GM18909 (cell line): Measurements from ENCODE around the gene RBM8A.

Experiments
- ATAC-seq: cut with Tn5 transposase; IDR thresholded peaks from one replicate; pipeline ENCODE4 v1.9.1; 2021; ENCODE audit warnings: mild to moderate bottlenecking; ENCODE audit not compliant: unreplicated experiment, poor library complexity

RBM8A gene

DNA sequence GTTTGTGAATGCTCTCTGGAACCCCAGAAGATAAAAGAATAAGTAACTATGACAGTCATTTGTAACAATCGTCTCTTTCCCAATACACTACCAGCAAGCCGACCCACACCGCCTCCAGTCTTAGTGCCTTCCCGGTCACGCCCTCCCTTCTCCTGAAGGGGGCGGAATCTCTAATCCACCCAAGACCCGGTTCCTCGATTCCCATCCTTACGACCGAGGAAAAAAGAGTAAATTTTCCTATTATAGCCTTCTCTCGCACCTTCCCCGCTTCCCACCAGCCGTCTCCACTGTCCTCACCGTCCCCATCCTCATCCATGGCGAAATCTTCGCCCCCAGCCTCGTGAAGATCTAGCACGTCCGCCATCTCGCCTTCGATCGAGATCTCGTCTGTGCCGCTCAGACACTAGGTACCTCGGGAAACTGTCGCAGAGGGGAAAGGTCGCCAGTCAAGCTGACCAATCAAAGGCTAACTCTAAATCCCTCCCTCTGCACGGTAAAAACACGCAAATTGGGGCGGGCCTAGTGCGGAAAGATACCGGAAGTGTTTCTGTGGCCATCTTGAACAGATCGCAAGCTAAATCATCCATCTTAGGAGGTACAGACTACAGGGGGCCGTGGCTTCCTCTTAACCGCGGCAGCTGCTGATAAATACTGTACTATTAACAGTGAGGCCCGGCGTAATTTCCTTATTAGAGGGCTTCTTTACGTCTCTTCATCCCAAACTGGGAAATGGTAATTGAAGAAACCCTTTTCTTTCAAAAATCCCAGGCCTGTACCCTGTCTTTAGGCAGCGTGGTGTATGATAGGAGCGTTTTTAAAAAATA lies at the start of gene RBM8A:
RBM8A (minus strand) TSS at position 422 of the 824 bp plus-strand sequence; CDS start at position 364, 58 bp downstream.
- ATAC-seq: peak; percentile 97

DNA sequence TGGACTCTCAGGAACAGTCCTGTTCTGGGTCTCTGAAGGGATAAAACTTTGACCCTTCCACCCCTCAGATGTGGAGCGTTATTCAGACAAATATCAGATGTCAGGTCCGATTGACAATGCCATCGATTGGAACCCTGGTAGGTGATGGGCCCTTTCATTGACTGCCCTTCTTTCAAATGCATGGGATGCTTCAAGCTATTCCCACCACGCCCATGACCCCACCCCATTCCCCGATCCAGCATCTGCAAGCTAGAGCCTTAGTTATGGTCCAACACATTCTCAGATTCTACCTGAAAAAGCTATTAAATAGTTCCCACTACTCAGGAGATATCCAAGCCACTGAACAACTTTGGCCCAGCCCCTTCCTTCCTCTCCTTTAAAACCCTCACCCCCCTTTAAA lies 49.7 kb upstream of the RBM8A start:
- no peak for ATAC-seq

DNA sequence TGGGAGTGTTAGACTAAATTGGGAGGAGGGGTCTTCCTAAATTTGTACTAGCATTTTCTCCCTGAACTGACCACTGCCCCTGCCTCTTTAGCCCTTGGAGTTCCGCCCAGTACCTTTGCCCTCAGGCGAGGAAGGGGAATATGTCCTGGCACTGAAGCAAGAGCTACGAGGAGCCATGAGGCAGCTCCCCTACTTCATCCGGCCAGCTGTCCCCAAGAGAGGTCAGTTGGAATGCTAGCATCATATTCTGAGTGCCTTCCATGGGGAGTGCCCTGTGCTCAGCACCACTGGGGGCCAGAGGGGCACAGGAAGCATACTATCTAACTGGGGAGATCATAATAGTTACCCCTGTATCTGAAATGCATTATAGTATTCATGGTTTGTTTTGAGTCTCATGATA lies 47.9 kb upstream of the RBM8A start:
- no peak for ATAC-seq

- no peak for ATAC-seq
Measured at GRCh38 chr1:145974721-145975120, 47.4 kb upstream of the RBM8A start.

GRCh38 chr1:145972580-145972979 lies 45.3 kb upstream of the RBM8A start:
- no peak for ATAC-seq

DNA sequence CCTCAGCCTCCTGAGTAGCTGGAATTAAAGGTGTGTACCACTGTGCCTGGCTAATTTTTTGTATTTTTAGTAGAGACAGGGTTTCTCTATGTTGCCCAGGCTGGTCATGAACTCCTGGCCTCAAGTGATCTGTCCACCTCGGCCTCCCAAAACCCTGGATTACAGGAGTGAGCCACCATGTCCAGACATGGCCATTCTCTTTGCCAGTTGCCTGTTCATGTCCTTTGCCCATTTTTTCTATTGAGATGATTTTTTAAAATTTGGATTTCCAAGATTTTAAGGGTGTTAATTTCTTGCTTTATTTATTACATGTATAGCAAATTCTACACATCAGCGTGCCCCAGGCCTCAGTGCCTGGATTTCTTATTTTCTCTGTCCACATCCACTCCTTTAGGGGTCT lies 40.0 kb upstream of the RBM8A start:
- ATAC-seq: no peak

GRCh38 chr1:145965119-145965744 lies 37.9 kb upstream of the RBM8A start:
- ATAC-seq: no peak

GRCh38 chr1:145964328-145965118 lies 37.2 kb upstream of the RBM8A start, which contains the start of the genes ANKRD34A and POLR3GL:
Gene ANKRD34A, minus strand, starts transcription at chr1:145964575. Its CDS starts 2,816 bp downstream, at chr1:145961759.
Gene POLR3GL, plus strand, starts transcription at chr1:145964690. Its CDS starts 10,176 bp downstream, at chr1:145974866.
- ATAC-seq: peak; percentile 90

- no peak for ATAC-seq
Measured at GRCh38 chr1:145963265-145964019, 36.2 kb upstream of the RBM8A start.

DNA sequence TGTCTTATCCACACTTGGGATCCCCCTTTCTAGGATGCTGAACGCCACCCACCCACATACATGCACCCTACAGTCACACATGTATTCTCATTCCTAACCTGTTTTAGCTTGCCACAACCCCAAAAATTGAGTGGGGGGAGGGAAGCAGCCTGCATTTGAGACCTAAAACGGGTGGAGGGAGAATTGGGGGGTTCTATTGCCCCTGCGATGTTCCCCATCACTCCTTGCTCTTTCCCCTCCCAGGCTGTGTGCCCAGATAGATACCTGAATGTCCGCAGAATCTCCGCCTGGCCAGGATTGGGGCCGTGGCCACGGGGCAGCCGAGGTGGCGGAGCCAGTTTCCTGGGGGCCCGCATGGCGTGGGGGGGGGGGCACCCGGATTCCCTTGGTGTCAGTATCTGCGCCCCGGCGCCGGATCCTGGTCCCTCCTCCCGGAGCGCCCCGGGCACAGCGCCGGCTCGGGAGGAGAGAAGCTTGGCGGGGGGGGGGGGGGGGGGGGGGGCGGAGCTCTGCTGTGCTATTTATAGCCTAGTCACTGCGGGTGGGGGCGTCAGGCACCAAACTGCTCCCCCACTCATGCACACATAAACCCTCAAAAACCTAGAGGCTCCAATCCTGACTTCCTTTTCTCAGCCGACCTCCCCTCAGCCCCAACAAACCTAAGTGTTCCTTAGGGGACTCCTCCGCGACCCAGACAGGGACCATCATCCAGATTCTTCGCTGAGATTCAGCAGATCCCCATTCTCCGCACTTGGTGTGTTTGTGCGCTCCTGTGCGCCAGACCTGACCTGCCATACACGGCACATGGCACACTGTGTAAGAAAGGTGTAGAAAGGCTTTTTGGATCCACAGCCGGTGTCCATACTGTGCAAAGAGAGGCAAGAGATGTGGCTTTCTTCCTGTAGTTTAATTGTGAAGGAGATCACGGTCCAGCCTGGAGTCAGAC lies 35.1 kb upstream of the RBM8A start:
- no peak for ATAC-seq

- no peak for ATAC-seq
Measured at GRCh38 chr1:145961425-145962156, 34.3 kb upstream of the RBM8A start.

DNA sequence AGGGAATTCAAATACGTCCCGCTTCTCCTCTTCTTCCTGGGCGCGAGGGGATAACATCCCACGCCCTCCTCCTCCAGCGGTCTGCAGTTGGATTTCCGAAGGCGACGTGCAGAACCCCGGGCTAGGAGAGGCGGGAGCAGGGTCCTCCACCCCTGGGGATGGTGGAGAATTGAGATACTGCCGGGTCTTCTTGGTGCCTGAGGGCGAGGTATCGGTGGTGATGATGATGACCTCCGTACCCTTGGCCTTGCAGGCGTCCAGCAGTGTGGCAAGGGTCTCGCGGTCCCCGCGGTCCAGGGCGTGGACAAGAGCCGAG lies 33.8 kb upstream of the RBM8A start:
- ATAC-seq: no peak

- no peak for ATAC-seq
Measured at GRCh38 chr1:145960468-145961108, 33.3 kb upstream of the RBM8A start.

- ATAC-seq: no peak
Measured at GRCh38 chr1:145959957-145960467, 32.7 kb upstream of the RBM8A start.

DNA sequence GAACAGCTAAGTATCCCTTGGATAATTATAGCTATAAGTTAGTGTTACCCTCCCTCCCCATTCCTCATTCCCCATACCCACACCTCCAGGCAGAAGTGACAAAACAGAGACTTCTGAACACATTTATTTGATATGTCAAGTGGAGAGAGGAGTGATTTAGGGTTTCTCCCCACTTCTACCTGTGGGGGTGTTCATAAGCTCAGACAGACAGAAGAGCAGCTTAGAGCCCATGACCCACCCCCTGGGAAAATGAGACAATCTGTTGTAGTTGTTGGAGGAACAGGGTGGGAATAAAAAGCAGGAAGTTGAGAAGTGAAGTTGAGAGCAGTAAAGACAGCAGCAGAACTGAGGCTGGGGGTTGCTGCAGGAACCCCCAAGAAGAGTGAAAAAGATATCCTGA lies 32.0 kb upstream of the RBM8A start:
- ATAC-seq: no peak

- ATAC-seq: no peak
Measured at GRCh38 chr1:145958734-145959133, 31.4 kb upstream of the RBM8A start.

GRCh38 chr1:145957443-145958319 lies 30.4 kb upstream of the RBM8A start, which contains the start of gene LIX1L:
Gene LIX1L, minus strand, starts transcription at chr1:145958017. Its CDS starts 90 bp downstream, at chr1:145957927.
- ATAC-seq: peak; percentile 87
